Fibroblast of skin of right quadriceps (primary cell): ENCODE results near the gene DGCR2.
A peak's percentile ranks its signal among the peaks of the same experiment; 100 is the strongest.
"Not testable (repeated sequence)": the region's sequence is repeated elsewhere in the genome, so short reads cannot be mapped to it uniquely, and the experiment has no call there.

Experiments used
- DNase-seq: peaks from one replicate; pipeline ENCODE4 v3.0.0-alpha.2; 2013

The DGCR2 gene

DNA sequence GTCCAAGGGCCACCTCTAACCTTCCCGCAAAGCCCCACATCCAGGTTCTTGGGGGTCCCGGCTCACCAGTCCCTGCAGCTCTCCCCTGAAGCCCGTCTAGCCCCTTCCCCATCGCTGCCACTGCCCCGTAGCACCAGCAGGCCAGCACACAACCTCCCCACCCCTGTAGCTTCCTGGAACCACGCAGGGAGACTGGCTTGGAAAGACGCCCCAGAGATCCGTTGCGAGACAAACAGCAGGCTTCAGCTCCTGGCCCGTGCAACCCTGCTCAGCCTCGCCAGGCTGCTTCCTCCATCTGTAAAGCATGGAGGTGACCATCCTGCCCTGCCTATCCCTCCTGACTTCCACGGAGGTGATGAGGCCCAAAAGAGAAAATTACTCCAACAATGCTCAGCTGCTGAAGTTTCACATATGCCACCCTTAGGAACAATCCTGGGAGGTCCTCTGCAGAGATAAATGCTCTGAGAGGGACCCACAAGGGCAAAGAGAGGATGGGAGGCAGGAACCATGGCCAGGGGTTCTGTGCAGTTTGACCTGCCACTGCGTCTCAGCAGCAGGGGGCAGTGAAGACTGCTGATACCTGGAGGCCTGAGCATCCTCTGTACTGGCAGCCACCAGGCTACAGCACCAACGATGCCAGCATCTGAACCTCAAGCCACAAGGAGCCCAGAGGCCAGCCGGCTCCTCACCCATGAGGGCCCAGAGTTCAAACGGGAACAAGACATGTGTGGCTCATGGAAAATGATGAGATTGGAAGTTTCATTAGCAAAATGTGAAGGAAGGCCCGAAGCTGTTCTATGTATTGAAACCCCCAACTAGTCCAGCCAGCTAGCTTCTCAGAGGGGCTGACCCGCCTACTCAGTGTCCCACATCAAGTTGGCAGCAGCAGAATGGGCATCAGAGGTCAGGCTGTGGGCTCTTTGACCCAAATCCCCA lies 16.1 kb downstream of the DGCR2 start:
- no peak for DNase-seq

DNA sequence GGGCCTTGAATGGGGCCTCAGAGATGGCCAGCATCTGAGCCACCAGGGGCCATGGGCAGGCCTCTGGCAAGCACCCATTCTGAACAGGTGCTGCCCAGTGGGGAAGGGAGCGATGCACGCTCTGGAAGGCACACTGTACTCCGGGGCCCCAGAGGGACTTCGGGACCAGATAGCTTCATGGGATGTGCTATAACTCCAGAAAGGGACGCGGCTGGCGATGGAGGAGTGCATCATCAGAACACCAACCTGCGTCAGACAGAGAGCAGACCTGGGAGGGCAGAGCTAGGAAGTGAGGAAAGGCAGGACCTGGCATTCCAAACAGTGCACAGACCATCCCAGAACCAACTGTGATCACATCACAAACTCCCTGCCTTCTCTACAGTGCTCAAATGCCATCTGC lies 16.8 kb downstream of the DGCR2 start:
- DNase-seq, result no peak

DNA sequence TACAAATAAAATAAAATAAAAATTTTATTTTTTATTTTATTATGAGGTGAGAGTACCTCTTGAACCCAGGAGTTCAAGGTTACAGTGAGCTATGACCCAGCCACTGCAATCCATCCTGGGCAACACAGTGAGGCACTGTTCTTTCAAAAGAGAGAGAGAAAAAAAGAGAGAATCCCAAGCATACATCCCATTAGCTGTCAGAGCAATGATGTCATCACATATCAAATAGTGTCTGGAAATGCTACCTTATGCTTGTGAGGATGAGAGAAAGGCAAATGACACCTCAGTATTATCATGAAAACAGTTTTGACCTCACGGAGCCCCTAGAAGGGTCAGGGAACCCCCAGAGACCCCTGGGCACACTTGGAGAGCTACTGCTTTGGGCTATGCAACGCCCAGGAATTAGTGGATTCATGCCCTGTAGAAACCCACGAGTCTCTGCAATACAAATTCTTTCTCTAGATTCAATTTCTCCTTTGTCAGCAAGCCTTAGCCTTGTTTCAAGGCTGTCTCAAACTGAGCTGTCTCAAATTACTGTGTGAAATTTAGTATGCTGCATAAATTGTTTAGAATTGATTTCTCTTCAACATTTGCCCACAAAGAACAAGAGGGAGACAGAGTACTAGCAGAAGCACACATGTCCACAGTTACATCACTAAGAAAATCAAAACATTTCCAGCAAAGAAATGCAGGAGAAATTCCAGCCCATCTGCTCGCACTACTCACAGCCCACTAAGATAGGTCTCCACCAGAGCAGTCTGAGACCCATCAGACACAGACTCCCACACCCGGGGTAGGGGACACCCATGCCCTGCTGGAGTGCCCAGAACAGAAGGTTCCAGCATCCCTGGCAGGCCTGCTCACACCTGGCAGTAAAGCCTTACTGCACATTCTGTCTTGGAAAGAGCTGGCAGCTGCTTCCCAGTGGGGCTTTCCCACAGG lies 18.1 kb downstream of the DGCR2 start:
- no peak for DNase-seq

DNA sequence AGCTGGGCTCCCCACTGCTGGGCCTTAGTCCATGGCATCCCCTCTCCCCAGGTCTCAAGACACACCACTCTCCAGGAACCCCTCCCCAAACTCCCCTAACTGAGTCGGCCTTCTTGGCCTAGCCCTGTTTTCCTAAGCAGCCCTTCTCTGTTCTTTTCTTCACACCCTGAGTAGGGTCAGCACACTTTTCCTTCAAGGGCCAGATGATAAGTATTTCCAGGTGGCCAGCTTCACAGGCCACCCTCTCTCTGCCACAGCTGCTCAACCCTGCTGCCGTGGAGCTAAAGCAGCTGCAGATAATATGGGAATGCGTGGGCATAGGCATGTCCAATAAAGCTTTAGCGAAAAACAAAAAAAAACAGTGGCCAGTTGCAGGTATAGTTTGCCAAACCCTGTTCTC lies 24.1 kb downstream of the DGCR2 start:
- DNase-seq, result no peak

DNA sequence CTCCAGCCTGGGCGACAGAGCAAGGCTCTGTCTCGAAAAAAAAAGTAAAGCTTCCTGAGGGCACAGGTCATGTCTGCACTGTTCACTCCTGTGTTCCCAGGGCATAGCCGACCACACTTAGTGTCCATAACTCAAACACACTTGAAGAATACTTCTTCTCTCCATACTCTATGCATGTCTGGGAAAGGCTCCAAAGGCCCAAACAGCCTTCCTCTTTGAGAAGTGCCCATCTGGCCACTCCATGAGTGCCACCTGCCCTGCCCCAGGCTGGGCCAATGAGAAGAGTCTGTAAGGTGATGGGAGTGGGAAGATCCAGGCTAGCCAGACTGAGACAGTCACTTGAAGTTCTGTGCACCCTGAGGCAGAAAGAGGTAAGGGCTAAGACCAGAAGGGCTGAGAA lies 24.7 kb downstream of the DGCR2 start:
- DNase-seq, result no peak

DNA sequence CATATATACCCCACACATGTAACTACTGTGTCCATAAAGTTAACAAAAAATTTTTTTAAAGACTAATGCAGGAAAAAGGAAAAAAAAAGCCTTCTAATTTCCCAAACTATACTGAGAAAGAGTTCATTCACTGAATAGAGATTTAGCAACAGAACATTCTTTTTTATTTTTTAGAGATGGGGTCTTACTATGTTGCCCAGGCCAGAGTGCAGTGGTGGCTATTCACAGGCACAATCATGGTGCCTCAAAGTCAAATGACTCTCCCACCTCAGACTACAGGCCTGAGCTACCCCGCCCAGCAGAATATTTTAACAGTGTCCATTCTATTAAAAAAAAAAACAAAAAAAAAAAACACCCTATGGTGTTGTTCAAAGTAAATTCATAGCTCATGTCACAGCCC lies 25.7 kb downstream of the DGCR2 start:
- no peak for DNase-seq

DNA sequence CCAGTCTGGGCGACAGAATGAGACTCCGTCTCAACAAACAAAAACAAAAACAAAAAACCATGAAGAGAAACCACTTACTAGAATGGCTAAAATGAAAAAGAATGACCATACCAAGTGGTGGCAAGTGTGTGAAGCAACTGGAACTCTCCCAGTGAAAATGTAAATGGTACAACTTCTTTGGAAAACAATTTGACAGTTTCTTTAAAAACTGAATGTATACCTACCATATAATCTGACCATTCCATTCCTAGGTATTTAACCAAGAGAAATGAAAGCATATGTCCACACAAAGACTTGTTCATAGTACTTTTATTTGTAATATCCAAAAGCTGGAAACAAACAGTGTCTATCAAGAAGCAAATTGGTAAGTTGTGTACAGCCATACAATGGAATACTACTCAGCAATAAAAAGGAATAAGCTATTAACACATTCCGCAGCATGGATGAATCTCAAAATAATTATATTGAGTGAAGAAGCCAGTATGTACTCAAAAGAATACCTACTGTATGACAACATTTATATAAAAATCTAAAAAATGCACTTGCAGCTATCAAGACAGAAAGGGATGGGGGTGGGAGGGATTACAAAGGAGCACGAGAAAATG lies 27.7 kb downstream of the DGCR2 start:
- DNase-seq, result no peak

DNA sequence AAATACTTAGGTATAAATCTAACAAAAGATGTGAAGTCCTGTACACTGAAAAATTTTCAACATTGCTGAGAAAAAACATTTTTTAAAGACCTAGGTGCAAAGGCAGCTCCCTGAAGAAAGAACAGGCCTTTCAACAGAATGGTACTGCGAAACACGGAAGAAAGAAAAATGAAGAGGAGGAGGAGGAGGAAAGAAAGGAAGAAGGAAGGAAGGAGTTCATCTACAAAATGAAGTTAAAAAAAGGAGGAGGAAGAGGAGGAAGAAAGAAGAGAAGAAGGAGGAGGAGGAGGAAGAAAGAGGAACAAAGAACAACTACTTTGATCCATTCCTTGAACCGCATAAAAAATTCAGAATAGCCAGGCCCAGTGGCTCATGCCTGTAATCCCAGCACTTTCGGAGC lies 29.5 kb downstream of the DGCR2 start:
- DNase-seq, result no peak

DNA sequence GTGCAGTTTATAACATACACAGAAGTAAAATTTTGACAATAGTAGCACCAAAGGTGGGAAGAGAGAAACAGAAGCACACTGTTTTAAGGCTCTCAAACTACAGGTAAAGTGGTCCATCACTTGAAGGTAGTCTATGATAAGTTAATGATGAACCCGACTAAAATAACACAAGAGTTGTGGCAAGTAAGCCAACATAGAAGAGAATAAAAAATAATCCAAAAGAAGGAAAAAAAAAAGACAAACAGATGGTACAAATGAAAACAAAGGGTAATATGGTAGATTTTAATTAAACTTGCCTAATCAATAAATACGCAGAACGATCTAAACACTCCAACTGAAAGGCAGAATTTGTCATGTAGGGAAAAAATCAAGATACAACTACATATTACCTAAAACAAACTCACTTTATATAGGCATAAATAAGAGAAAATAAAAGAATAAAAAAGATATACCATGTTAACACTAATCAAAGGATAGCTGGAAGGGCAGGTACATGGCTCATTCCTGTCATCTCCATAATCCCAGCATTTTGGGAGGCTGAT lies 31.6 kb downstream of the DGCR2 start:
- DNase-seq, result no peak

DNA sequence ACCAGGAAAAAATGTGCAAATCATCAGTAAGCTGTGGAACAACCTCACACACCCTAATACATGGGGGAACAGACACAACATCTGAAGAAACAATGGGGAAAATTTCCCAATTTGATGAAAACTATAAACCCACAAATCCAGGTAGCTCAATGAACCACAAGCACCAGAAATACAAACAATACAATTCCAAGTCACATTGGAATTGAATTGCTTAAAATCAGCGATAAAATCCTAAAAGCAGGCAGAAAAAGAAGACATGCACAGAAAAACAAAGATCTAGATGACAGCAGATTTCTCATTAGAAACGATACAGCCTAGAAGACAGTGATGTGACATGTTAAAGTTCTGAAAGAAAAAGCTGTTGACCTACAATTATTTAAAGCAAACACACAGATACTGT lies 32.0 kb downstream of the DGCR2 start:
- no peak for DNase-seq

DNA sequence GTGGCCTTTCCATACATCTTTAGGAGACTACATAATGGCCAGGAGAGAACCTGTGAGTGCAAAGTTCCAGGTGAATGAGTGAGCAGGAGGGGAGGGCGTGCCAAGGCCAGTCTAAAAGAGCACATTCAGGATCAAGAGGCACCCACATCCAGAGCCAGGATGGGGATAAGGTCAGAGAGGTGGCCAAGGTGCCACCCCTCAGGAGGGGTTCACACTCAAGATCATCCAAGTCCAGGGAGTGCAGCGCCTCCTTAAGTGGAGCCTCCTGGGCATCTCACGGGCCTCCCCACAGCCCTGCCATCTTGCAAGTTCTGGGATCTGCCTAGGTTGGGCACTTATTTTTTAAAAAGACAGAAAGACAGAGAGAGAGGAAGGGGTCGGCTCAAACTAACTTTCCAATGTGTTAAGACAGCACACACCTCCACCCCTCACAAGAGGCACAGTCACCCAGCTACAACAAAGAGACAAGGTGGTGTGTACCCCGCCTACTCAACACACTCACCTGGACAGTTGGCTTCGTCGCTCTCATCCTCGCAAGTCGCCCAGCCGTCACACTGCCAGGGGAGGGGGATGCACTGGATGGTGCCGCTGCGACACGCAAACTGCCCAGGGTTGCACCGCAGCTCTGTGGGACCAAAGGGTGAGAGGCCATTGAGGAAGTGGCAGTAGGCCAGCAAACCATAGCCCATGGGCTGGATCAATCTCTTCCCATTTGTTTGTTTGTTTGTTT lies 33.2 kb downstream of the DGCR2 start:
- DNase-seq, result no peak

DNA sequence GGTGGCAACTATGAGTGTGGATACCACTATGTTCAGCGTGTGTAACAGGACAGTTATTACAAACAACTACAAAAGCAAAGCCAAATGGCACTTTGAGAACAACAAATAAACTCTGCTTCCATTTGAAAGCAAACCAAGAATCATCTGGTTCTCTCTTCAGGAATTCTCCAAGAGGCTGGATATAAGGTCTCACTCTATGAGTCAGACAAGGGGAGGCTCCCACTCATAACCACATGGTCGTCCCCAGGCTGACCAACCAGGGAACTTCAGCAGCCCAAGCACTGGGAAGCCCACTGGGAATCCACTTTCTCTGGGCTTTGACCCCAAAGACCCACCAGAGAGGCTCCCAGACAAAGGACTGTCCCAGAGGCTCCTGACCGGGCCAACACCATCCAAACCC lies 35.3 kb downstream of the DGCR2 start:
- DNase-seq, result peak; percentile 42

DNA sequence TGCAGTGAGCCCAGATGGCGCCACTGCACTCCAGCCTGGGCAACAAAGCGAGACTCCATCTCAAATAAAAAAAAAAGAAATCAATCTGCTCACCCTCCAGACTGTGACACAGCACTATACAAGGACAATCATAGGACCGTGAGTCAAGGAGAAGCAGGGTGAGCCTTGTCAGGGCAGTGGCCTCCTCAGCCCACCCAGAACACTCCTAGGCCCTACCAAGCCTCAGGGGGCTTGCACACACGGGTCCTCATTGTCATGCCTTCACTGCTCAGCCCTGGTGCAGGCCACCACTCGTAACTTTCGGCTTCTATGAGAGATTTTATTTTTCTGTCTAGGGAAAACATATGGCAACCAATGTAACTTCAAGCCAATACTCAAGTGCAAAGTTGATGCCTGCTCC lies 35.8 kb downstream of the DGCR2 start:
- DNase-seq, result no peak

DNA sequence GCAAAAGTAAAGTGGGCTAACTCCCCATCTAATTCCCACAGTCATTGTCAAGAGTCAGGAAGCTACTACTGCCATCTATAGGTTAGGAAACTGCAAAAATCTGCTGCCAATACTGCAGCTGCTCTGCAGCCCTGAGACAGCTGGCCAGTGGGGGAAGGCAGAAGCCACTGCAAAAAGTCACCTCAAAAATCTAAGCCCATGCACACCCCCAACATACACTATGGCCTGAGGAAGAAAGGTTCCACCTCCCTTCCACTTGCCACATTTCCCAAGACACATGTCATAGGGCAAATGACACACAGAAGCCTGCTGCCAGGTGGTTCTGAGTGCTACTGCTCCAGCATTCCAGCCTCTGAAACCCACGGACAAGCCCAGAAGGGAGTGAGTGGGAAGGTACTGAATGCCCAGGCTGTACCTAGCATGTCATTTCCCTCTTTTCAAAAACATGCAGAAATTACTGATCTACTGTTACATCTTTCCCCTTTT lies 36.9 kb downstream of the DGCR2 start:
- DNase-seq, result peak; percentile 27

DNA sequence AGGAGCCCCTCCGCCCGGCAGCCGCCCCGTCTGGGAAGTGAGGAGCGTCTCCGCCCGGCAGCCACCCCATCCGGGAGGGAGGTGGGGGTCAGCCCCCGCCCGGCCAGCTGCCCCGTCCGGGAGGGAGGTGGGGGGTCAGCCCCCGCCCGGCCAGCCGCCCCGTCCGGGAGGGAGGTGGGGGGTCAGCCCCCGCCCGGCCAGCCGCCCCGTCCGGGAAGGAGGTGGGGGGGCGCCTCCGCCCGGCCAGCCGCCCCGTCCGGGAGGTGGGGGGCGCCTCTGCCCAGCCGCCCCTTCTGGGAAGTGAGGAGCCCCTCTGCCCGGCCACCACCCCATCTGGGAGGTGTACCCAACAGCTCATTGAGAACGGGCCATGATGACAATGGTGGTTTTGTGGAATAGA lies 37.6 kb downstream of the DGCR2 start:
- not testable (repeated sequence) for DNase-seq

DNA sequence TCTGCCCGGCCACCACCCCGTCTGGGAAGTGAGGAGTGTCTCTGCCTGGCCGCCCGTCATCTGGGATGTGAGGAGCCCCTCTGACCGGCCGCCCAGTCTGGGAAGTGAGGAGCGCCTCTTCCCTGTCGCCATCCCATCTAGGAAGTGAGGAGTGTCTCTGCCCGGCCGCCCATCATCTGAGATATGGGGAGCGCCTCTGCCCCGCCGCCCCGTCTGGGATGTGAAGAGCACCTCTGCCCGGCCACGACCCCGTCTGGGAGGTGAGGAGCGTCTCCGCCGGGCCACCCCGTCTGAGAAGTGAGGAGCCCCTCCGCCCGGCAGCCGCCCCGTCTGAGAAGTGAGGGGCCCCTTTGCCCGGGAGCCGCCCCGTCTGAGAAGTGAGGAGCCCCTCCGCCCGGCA lies 38.1 kb downstream of the DGCR2 start:
- DNase-seq, result not testable (repeated sequence)

DNA sequence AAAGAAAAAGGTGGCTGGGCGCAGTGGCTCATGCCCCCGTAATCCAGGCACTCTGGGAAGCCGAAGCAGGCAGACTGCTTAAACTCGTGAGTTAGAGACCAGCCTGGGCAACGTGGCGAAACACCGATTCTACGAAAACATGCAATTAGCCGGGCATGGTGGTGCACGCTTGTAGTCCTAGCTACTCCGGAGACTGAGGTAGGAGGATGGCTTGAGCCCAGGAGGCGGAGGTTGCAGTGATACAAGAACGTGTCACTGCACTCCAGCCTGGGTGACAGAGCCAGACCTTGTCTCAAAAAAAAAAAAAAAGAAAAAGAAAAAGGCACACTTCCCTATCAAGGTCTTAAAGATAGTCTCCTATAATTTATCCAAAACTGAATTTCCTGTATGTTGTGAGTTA lies 39.4 kb downstream of the DGCR2 start:
- no peak for DNase-seq

DNA sequence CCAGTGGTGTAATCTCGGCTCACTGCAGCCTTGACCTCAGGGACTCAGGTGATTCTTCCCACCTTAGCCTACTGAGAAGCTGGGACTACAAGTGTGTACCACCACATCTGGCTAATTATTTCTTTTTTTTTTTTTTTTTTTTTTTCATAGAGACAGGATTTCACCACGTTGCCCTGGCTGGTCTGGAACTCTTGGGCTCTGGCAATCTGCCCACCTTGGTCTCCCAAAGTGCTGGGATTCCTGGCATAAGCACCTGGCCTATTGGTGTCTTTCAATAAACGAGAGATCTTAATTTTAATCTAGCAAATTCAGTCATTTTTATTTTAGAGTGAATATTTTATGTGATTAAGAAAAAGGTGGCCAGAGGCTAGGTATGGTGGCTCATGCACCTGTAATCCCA lies 40.1 kb downstream of the DGCR2 start:
- no peak for DNase-seq

DNA sequence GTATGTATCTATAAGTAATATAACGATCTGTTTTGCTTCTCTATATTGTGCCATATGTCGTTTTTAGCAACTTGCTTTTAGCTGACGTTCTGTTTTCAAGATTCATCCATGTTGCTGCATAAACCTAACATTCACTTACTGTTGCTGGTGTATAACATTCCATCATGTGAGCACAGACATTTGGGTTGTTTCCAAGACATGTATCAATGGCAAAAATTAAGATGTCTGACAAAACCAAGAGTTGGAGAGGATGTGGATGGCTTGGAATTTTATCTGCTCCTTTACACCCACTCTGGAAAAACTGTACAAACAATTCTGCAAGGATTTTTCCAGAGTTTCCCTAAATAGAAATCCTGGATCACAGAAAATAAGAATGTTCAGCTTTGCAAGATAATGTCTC lies 40.9 kb downstream of the DGCR2 start:
- DNase-seq, result no peak

DNA sequence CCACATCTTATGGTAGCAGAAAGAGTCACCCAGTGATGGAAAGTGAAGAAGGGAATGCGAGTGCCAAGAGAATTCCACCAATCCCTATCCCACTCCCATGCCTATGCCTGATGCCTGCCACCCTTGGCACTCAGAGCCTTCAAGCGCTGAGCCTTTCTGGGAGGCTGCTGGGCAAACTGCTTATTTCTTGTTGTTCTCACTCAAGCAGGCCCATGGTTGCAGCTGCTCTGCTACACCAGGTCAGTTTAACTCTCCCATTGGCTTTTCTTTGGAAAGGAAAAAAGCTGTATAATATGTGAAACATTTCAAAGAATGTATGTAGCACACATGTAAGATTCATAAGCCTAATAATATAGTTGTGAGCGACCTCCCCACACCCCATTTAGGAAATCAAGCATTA lies 41.4 kb downstream of the DGCR2 start:
- DNase-seq, result no peak

DNA sequence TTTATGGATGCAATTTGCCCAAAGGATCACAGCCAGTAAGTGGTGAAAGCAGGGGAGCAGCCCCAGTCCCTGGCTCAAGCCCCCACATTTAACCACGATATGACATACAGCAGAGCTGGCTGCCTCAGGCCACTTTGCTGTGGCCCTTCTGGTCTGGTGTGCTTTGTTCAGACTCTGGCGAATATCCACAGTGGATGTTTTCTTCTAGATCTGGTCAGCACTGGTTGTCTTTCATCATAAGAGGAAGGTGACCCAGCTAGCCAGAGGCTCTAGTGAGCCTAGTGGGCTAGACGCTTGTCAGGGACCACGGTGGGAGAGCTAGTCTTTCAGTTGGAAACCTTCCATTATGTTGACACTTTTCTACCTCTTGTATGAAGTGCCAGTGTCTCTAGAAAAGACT lies 42.5 kb downstream of the DGCR2 start:
- no peak for DNase-seq

DNA sequence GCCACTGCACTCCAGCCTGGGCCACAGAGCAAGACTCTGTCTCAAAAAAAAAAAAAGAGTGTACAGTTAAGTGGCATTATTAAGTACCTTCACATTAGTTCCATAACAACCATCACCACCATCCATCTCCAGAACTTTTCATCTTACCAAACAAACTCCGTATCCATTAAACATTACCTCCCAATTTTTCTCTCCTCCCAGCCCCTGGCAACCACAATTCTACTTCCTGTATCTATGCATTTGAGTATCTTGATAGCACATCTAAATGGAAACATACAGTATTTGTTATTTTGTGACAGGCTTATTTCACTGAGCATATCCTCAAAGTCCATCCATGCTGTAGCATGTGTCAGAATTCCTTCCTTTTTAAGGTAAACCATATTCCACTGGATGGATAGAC lies 46.8 kb downstream of the DGCR2 start:
- DNase-seq, result no peak
